Liver (tissue), 3 donors: ENCODE results near the gene IGLL5.

Experiments
- EGR1 ChIP-seq, 2 donors: IDR thresholded peaks; 2 replicates each; pipeline ENCODE4 v1.6.1; 2016 to 2018; ENCODE audit warnings: antibody characterized with exemption in 2 of 2, low read depth in 2 of 2
- JUND ChIP-seq, 2 donors: IDR thresholded peaks; 2 replicates each; pipeline ENCODE4 v1.6.1; 2016; ENCODE audit warnings: antibody characterized with exemption in 2 of 2
- SP1 ChIP-seq: IDR thresholded peaks from 2 replicates; pipeline ENCODE4 v1.6.1; 2018; ENCODE audit warnings: antibody characterized with exemption, mild to moderate bottlenecking
- TAF1 ChIP-seq: conservative IDR thresholded peaks from 2 replicates; pipeline ENCODE4 v1.6.1; 2016; ENCODE audit warnings: antibody characterized with exemption, mild to moderate bottlenecking
- YY1 ChIP-seq: IDR thresholded peaks from 2 replicates; pipeline ENCODE4 v1.6.1; 2016; ENCODE audit warnings: antibody characterized with exemption, mild to moderate bottlenecking
- TF ChIP-seq, protein P1 (sequence below): fragments of 150-350 bp; IDR thresholded peaks from 2 replicates; pipeline ENCODE4 v1.5.1; 2017; ENCODE audit warnings: improper control_type of control experiment, low read depth, low read length; ENCODE audit not compliant: missing input control
- donor health status: healthy.
- donor health status: healthy.

DNA sequence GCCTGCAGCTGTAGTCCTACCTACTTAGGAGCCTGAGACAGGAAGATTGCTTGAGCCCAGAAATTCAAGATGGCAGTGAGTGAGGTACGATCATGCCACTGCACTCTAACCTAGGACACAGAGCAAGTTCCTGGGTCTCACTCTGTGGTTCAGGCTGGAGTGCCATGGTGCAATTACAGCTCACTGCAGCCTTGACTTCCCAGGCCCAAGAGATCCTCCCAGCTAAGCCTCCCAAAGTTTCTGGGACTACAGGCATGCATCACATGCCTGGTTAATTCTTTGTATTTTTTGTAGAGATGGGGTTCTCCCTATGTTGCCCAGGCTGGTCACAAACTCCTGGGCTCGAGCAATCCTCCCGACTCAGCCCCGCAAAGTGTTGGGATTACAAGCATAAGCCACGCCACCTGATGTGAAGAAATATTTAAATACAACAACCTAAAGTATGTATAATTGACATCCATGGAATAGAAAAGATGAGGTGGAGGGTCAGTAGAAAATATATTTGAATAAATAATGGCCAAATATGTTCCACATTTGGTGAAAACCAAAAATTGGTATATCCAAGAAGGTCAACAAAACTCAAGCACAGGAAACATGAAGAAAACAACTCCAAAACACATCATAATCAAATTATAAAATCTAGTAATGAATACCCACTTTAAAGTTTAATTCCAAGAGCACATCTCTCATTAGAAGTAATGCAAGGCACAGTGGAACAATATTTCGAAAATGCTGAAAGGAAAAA, 47.9 kb upstream of the IGLL5 start:
- TF ChIP-seq, protein P1, sequence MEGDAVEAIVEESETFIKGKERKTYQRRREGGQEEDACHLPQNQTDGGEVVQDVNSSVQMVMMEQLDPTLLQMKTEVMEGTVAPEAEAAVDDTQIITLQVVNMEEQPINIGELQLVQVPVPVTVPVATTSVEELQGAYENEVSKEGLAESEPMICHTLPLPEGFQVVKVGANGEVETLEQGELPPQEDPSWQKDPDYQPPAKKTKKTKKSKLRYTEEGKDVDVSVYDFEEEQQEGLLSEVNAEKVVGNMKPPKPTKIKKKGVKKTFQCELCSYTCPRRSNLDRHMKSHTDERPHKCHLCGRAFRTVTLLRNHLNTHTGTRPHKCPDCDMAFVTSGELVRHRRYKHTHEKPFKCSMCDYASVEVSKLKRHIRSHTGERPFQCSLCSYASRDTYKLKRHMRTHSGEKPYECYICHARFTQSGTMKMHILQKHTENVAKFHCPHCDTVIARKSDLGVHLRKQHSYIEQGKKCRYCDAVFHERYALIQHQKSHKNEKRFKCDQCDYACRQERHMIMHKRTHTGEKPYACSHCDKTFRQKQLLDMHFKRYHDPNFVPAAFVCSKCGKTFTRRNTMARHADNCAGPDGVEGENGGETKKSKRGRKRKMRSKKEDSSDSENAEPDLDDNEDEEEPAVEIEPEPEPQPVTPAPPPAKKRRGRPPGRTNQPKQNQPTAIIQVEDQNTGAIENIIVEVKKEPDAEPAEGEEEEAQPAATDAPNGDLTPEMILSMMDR: no peak
- TF ChIP-seq YY1 (no peak), TAF1 (no peak), JUND (IDR thresholded peaks at IDR 0.05) (no peak), SP1 (no peak), EGR1 (IDR thresholded peaks at IDR 0.05; ENCODE audit: low read depth in 2 of 2) (no peak)
